Fibroblast of lung (primary cell): ENCODE measurements around the gene TMED8.

Source experiments
- EZH2 ChIP-seq: IDR thresholded peaks from 2 replicates; pipeline ENCODE4 v1.5.1; 2012; ENCODE audit warnings: low read length, control low read depth, mild to moderate bottlenecking; ENCODE audit errors: missing control alignments
- TF ChIP-seq, protein P1 (sequence below), 2 donors: IDR thresholded peaks in 1 of 2; conservative IDR thresholded peaks in 1 of 2; 1 replicate in 1 of 2; 2 replicates in 1 of 2; pipeline ENCODE4 v1.5.1; 2011 to 2012; ENCODE audit warnings: low read length in 2 of 2, control low read depth in 1 of 2, inconsistent platforms in 1 of 2, low read depth in 1 of 2, mild to moderate bottlenecking in 1 of 2

DNA sequence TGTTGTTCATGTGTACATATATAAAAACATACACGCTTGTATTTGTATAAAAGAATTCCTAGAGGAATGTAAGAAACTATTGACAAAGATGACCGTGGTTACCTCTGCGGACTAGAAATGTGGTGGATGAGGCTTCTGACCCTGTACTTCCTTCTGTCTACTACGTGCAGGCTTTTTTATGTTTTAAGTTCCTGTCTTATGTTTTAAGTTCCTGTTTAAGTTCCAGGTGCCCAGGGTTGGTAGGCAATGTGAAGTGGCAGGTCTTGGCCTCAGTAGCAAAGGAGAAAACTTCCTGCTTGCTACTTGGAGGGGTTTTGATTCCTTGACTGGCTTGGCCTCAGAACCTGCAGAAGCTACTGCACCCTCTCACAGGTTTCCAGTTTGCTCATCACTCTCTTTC, 67.8 kb downstream of the TMED8 start:
- no peak for TF ChIP-seq EZH2
- TF ChIP-seq, protein P1, sequence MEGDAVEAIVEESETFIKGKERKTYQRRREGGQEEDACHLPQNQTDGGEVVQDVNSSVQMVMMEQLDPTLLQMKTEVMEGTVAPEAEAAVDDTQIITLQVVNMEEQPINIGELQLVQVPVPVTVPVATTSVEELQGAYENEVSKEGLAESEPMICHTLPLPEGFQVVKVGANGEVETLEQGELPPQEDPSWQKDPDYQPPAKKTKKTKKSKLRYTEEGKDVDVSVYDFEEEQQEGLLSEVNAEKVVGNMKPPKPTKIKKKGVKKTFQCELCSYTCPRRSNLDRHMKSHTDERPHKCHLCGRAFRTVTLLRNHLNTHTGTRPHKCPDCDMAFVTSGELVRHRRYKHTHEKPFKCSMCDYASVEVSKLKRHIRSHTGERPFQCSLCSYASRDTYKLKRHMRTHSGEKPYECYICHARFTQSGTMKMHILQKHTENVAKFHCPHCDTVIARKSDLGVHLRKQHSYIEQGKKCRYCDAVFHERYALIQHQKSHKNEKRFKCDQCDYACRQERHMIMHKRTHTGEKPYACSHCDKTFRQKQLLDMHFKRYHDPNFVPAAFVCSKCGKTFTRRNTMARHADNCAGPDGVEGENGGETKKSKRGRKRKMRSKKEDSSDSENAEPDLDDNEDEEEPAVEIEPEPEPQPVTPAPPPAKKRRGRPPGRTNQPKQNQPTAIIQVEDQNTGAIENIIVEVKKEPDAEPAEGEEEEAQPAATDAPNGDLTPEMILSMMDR (conservative IDR thresholded peaks at IDR 0.05 in 1 of 2, IDR thresholded peaks at IDR 0.05 in 1 of 2; ENCODE audit: low read depth in 1 of 2, low read length in 2 of 2) = no peak
